IPS DF 6.9 (cell line): ENCODE data around the gene DKKL1.
"Not testable (repeated sequence)": the region's sequence is repeated elsewhere in the genome, so short reads cannot be mapped to it uniquely, and the experiment has no call there.

Experiments used
- DNase-seq: peaks from one replicate; pipeline ENCODE4 v3.0.0-alpha.2; 2013; ENCODE audit warnings: low read depth, low spot score
- H3K27ac ChIP-seq: one replicate; pipeline ENCODE4 v1.5.1; 2013; ENCODE audit warnings: low read length, control low read depth
- H3K27me3 ChIP-seq: 2 replicates; pipeline ENCODE4 v1.6.1; 2013; ENCODE audit warnings: mild to moderate bottlenecking, low read length; ENCODE audit not compliant: control insufficient read depth, insufficient read depth
- H3K36me3 ChIP-seq: 2 replicates; pipeline ENCODE4 v1.6.1; 2013; ENCODE audit warnings: low read length; ENCODE audit not compliant: control insufficient read depth, insufficient read depth
- H3K4me1 ChIP-seq: 2 replicates; pipeline ENCODE4 v1.6.1; 2013; ENCODE audit warnings: low read length; ENCODE audit not compliant: control insufficient read depth, insufficient read depth
- H3K4me3 ChIP-seq: 2 replicates; pipeline ENCODE4 v1.5.1; 2013; ENCODE audit warnings: mild to moderate bottlenecking, low read length
- H3K9me3 ChIP-seq: 2 replicates; pipeline ENCODE4 v1.6.1; 2013; ENCODE audit warnings: low read length, inconsistent platforms; ENCODE audit not compliant: control insufficient read depth, insufficient read depth
- WGBS: extraction: QIAGEN DNeasy Blood & Tissue Kit; methylation state at CpG from one replicate; pipeline ENCODE4 v1.1.7; 2013; ENCODE audit warnings: mixed read lengths, missing lambda C conversion rate; ENCODE audit not compliant: insufficient read length, insufficient coverage; 5-methylcytosine and 5-hydroxymethylcytosine counted together

Gene DKKL1

DNA sequence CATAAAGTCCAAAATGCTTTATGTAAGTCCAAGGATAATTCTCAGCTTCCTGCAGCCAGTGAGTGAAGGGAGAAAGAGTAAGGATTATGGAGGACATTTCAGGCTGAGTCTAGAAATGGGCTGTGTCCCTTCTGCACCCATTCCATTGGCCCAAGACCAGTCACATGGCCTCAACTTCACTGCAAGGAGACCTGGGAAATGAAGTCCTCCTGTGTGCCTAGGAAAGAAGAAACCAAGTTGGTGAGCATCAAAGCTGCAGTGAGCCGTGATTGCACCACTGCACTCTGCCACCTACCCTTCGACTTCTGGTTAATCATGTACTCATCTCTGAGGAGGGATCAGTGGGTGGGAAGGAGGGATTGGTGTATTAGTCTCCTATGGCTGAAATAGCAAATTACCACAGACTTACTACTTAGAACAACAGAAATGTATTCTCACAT lies 32.0 kb upstream of the DKKL1 start:
- no peak overlapping the region for H3K27ac ChIP-seq
- no peaks in the 10 kb centered on the region for H3K36me3 ChIP-seq
- no peaks in the 10 kb centered on the region for H3K27me3 ChIP-seq
- no peak for DNase-seq
- H3K4me1 ChIP-seq = no peaks in the 10 kb centered on the region
- no peaks in the 10 kb centered on the region for H3K9me3 ChIP-seq
- no CpG with 5 or more reads among the region's 2 CpGs for WGBS
- H3K4me3 ChIP-seq = no peak overlapping the region

DNA sequence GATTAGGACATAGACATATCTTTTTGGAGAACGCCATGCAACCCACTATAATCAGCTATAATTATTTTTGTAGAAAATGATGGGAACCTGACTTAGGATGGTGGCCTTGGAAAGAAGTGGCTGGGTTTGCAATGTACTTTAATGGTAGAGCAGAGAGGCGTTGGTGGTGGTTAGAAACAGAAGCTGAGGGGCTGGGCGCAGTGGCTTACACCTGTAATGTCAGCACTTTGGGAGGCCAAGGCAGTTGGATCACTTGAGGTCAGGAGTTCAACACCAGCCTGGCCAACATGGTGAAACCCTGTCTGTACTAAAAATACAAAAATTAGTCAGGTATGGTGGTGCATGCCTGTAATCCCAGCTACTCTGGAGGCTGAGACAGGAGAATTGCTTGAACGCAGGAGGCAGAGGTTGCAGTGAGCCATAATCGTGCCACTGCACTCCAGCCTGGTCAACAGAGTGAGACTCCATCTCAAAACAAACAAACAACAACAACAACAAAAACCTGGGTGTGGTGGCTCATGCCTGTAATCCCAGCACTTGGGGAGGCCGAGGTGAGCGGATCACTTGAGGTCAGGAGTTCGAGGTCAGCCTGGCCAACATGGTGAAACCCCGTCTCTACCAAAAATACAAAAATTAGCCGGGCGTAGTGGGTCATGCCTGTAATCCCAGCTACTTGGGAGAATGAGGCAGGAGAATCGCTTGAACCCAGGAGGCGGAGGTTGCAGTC lies 30.8 kb upstream of the DKKL1 start:
- H3K27ac ChIP-seq = not testable (repeated sequence)

DNA sequence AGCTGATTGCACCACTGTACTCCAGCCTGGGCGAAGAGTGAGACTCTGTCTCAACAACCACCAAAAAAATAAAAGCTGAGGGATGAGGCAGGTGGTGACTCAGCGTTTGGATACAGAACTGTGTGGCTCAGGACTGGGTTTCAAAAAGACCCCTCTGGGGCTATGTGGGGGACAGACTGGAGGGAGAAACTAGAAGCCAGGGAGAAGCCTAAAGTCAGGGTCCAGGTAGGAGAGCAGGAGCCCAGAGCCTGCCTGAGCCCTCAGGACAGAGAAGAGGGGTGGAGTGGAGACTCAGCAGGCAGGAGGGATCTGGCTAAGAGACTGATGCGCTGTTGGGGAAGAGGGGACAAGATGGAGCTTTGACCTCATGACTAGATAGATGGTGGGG lies 30.3 kb upstream of the DKKL1 start:
- no CpG with 5 or more reads among the region's 3 CpGs for WGBS
- no peaks in the 10 kb centered on the region for H3K36me3 ChIP-seq
- H3K9me3 ChIP-seq = no peaks in the 10 kb centered on the region
- no peaks in the 10 kb centered on the region for H3K27me3 ChIP-seq
- H3K4me1 ChIP-seq = peaks cover under 1% of the 10 kb centered on the region; the same call in 1 of the 2 replicates
- no peak for DNase-seq
- H3K4me3 ChIP-seq = no peak overlapping the region
- no peak overlapping the region for H3K27ac ChIP-seq

More for the DNA sequence above, 30.8 kb upstream of the DKKL1 start:
- not testable (repeated sequence) for H3K4me3 ChIP-seq, H3K27me3 ChIP-seq, DNase-seq, H3K36me3 ChIP-seq, H3K4me1 ChIP-seq, H3K9me3 ChIP-seq
- WGBS = no CpG with 5 or more reads among the region's 13 CpGs

DNA sequence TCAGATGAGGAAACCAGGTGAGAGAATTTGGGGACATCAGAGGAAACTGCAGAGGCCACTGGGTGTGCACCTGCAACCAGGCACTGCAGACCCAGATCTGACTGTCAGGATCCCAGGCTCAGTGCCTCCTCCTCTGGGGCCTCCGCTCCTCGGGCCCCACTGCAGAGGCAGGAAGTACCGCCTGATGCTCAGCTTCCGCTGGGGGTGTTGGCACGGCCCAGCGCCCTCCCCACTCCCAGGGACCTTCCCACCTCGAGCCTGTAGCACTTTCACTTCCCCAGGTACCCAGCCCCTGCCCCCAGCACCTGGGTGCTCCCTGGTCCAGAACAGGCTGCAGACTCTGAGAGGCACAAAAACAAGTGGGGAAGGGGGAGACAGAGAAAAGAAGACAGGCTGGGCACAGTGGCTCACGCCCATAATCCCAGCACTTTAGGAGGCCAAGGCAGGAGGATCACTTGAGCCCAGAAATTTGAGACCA lies 29.8 kb upstream of the DKKL1 start:
- Histone ChIP-seq H3K36me3 (no peaks in the 10 kb centered on the region), H3K4me1 (peaks cover 1% of the 10 kb centered on the region; the same call in 1 of the 2 replicates), H3K4me3 (no peak overlapping the region), H3K9me3 (no peaks in the 10 kb centered on the region), H3K27me3 (no peaks in the 10 kb centered on the region), H3K27ac (no peak overlapping the region)
- WGBS = no CpG with 5 or more reads among the region's 8 CpGs
- DNase-seq = no peak

DNA sequence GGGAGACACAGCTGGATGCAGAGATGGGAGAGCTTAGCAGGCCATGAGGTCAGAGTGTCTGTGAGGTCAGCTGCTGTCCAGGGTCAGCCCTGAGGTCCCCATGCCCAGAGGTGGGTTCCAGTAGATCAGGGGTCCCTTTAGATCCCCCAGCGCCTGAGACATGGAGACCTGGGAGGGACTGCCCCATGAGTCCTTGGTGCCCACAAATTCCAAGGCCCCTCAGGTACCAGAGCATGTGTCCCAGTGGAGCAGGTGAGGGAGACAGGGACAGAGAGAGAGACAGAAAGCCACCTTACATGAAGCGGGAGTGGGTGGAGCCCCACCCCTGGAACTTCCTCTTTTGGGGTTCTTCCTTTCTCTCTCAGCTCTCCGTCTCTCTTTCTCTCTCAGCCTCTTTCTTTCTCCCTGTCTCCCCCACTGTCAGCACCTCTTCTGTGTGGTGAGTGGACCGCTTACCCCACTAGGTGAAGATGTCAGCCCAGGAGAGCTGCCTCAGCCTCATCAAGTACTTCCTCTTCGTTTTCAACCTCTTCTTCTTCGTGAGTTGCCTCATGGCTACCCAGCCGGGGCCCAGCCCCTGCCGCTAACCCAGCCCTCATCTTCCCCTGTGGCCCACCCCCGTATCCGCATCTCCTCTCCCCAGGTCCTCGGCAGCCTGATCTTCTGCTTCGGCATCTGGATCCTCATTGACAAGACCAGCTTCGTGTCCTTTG lies 28.4 kb upstream of the DKKL1 start, which contains the start of gene CD37:
Gene CD37 (plus strand): TSS at position 336 of the 713 bp plus-strand sequence. CDS start 135 bp downstream, at position 471.
- no peak for DNase-seq
- H3K27ac ChIP-seq = no peak within 1 kb of the TSS
- no peak within 1 kb of the TSS for H3K4me3 ChIP-seq
- H3K4me1 ChIP-seq = peaks cover 3% of the 10 kb centered on the region; the same call in 1 of the 2 replicates
- H3K36me3 ChIP-seq = no peaks in the 10 kb centered on the region
- WGBS = no CpG with 5 or more reads among the region's 13 CpGs
- H3K27me3 ChIP-seq = no peaks in the 10 kb centered on the region
- no peaks in the 10 kb centered on the region for H3K9me3 ChIP-seq

DNA sequence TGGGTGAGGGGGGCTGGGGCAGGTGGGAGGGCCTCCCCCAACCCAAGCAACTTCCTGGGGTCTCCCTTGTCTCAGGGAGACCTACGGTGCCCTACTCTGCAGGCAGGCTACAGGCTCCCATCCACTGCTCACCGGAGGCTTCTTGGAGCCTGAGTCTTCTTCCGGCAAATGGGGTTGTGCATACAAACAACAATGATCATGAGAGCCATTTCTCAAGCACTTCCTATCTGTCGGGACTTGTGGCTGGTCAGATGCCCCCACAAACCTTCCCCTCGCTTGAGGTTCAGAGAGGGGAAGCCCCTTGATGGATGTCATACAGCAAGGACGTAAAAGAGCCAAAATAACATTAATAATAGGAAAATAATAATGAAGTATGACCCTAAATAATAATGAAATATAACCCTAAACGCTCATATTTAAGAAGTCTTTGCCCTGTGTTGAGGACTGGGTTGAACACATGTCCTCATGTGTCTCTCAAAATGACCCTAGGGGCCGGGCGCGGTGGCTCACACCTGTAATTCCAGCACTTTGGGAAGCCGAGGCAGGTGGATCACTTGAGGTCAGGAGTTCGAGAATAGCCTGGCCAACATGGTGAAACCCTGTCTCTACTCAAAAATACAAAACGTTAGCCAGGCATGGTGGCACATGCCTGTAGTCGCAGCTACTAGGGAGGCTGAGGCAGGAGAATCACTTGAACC lies 27.7 kb upstream of the DKKL1 start:
- whole genome bisulfite sequencing = no CpG with 5 or more reads among the region's 14 CpGs
- peaks cover under 1% of the 10 kb centered on the region; the same call in 1 of the 2 replicates for H3K36me3 ChIP-seq
- H3K9me3 ChIP-seq = no peaks in the 10 kb centered on the region
- H3K4me3 ChIP-seq = no peak overlapping the region
- H3K27ac ChIP-seq = no peak overlapping the region
- no peaks in the 10 kb centered on the region for H3K27me3 ChIP-seq
- DNase-seq = no peak
- H3K4me1 ChIP-seq = peaks cover 3% of the 10 kb centered on the region; the same call in 1 of the 2 replicates

DNA sequence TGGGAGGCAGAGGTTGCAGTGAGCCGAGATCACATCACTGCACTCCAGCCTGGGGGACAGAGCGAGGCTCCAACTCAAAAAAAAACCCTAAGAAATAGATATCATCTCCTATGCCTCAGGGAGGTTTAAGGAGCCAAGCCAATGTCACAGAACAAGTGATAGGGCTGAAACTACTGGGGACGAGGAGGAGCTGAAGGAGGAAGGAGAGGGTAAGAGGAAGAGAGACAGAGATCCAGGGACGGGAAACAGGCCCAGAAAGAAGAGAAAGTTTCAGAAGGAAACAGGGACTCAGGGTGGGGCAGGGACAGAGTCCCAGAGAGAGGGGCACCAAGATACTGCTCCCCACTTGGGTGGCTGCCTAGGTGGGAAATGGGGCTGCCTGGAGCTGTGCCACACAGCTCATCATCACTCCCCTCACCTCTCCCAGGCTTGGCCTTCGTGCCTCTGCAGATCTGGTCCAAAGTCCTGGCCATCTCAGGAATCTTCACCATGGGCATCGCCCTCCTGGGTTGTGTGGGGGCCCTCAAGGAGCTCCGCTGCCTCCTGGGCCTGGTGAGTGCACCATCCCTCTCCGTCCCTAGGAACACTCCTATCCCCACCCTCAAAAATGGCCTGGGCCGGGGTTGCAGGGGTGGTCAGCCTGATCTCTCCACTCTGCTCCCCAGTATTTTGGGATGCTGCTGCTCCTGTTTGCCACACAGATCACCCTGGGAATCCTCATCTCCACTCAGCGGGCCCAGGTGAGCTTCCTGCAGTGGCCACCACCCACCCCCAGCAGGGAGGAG lies 27.0 kb upstream of the DKKL1 start:
- Histone ChIP-seq H3K9me3 (no peaks in the 10 kb centered on the region), H3K36me3 (peaks cover 7% of the 10 kb centered on the region; the same call in 1 of the 2 replicates), H3K4me1 (peaks cover 3% of the 10 kb centered on the region; the same call in 1 of the 2 replicates), H3K4me3 (no peak overlapping the region), H3K27ac (no peak overlapping the region), H3K27me3 (no peaks in the 10 kb centered on the region)
- WGBS = no CpG with 5 or more reads among the region's 10 CpGs
- DNase-seq = no peak

DNA sequence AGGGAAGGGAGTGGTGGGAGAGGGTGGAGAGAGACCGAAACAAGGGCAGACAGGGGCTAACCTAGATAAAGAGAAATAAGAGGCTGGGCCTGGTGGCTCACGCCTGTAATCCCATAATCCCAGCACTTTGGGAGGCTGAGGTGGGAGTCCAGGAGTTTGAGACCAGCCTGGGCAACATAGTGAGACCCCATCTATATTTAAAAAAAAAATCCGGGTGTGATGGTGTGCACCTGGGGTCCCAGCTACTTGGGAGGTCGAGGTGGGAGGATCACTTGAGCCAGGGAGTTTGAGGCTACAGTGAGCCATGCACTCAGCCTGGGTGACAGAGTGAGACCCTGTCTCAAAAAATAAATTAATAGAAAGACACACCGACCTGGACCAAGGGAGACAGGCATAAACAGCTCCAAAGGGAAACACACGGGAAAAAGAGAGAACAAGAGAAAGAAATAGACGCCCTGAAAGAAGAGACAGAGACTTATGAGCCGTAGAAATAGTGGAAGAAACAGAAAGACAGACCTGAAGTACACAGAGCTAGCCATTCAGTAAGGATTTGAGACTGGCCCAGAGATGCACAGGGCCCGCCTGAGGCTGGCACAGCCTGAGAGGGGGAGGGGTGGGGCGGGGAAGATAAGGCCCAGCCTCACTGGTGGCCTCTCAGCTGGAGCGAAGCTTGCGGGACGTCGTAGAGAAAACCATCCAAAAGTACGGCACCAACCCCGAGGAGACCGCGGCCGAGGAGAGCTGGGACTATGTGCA lies 26.2 kb upstream of the DKKL1 start:
- H3K27ac ChIP-seq = no peak overlapping the region
- DNase-seq = no peak
- no peaks in the 10 kb centered on the region for H3K27me3 ChIP-seq
- H3K36me3 ChIP-seq = peaks cover 11% of the 10 kb centered on the region; the same call in 1 of the 2 replicates
- H3K9me3 ChIP-seq = no peaks in the 10 kb centered on the region
- WGBS = no CpG with 5 or more reads among the region's 19 CpGs
- H3K4me1 ChIP-seq = peaks cover 3% of the 10 kb centered on the region; the same call in 1 of the 2 replicates
- peak overlapping the region; percentile 11; the same call in 1 of the 2 replicates for H3K4me3 ChIP-seq

DNA sequence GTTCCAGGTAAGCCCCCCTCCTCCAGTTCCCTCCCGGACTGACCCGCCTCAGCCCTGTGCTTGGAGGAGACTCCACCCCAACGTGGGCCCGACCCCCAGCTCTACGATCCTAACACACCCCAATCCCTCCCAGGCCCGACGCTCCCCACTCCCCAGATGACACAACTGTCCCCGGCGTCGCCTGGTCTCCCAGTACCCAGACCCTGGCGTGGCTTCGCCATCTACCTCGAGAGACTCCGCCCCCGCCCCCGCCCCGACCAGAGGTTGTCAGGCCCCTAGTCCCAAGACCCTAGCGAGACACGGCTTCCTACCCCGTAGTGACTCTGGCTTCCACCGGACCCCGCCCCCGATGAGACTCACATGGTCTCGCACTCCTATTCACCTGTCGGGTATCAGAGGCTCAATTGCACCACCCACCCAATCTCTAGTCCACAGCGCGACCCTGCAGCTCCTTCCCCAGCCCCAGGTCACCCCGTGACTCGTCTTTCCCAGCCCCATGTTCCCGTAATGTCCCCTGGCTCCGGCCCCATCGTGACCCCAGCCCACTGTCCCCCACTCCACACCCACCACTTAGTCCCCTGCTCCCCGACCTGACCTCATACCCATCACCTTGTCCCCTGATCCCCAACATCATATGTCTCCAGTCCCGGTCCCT lies 25.5 kb upstream of the DKKL1 start:
- Histone ChIP-seq H3K27ac (no peak overlapping the region), H3K27me3 (no peaks in the 10 kb centered on the region), H3K9me3 (no peaks in the 10 kb centered on the region), H3K4me3 (peak overlapping the region; percentile 11; the same call in 1 of the 2 replicates), H3K4me1 (peaks cover 3% of the 10 kb centered on the region; the same call in 1 of the 2 replicates), H3K36me3 (peaks cover 18% of the 10 kb centered on the region)
- DNase-seq = no peak
- WGBS = no CpG with 5 or more reads among the region's 34 CpGs
